ENCODE measurements around the gene CHST11.

CHST11 gene

GRCh38 chr12:104641862-104642261 lies 185.1 kb downstream of the CHST11 start (continued):
- no peak for TF ChIP-seq ZNF518A (tag by site-specific recombination; conservative IDR thresholded peaks at IDR 0.05; ENCODE audit: low read depth)
- no peak for TF ChIP-seq ZNF48 (tag by site-specific recombination; IDR thresholded peaks at IDR 0.05)
- no peak for TF ChIP-seq SETDB1 (IDR thresholded peaks at IDR 0.05; ENCODE audit: insufficient read length, low read length)
- no peak for TF ChIP-seq ZNF223 (tag by site-specific recombination; IDR thresholded peaks at IDR 0.05)
- no peak for TF ChIP-seq GLI2 (tag by site-specific recombination; IDR thresholded peaks at IDR 0.05; ENCODE audit: borderline replicate concordance, low read depth)
- TF ChIP-seq KLF16 (tag by site-specific recombination; IDR thresholded peaks at IDR 0.05) = no peak
- TF ChIP-seq ZFP3 (tag by site-specific recombination; IDR thresholded peaks at IDR 0.05; ENCODE audit: low read depth) = no peak
- no peak for TF ChIP-seq ZNF221 (tag by site-specific recombination; IDR thresholded peaks at IDR 0.05; ENCODE audit: borderline replicate concordance)

DNA sequence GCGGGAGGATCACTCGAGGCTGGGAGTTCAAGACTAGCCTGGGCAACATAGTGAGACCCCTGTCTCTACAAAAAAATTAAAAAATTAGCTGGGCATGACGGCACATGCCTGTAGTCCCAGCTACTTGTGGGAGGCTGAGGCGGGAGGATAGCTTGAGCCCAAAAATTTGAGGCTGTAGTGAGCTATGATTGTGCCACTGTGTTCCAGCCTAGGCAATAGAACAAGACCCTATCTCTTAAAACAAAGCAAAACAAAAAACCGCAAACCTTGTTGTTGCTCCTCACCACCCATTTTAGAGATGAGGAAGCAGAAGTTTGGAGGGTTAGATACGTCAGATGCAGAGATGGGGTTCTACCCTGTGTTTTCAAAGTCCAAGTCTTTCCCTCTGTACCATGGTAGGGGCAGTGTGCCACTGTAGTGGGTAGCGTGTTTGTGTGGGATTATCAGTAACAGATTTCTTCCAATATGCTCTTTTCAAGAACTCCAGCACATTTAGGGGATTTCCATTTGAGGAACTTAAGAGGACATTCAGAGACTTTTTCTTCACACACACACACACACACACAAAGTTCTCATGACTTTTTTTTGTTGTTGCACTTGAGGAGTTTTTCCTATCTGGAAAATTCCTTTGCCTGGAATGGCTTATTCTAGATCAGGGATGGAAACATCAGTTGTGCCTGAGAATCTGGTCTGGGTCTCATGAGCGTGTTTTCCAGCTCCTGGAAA lies 186.5 kb downstream of the CHST11 start:
- TF ChIP-seq ZNF514 (tag by site-specific recombination; IDR thresholded peaks at IDR 0.05) (no peak), ZNF121 (tag by site-specific recombination; IDR thresholded peaks at IDR 0.05) (peak; percentile 57; the same call in 1 of the 2 replicates)
- no peak overlapping the region for H3K4me3 ChIP-seq (ENCODE audit: low read depth, low read length)
- H3K4me1 ChIP-seq (ENCODE audit: control insufficient read depth, insufficient read depth, low read length) = no peaks in the 10 kb centered on the region
- H3K9me3 ChIP-seq (ENCODE audit: control insufficient read depth, insufficient read depth, low read depth, low read length) = no peaks in the 10 kb centered on the region
- H3K27ac ChIP-seq (ENCODE audit: extremely low read depth, low read depth, low read length) = no peak overlapping the region
- CTCF ChIA-PET = no interaction called here
- POLR2A ChIA-PET = no interaction called here
- H3K36me3 ChIP-seq (ENCODE audit: control insufficient read depth in 2 of 2, insufficient read depth in 1 of 2, low read length in 2 of 2) = no peaks in the 10 kb centered on the region

DNA sequence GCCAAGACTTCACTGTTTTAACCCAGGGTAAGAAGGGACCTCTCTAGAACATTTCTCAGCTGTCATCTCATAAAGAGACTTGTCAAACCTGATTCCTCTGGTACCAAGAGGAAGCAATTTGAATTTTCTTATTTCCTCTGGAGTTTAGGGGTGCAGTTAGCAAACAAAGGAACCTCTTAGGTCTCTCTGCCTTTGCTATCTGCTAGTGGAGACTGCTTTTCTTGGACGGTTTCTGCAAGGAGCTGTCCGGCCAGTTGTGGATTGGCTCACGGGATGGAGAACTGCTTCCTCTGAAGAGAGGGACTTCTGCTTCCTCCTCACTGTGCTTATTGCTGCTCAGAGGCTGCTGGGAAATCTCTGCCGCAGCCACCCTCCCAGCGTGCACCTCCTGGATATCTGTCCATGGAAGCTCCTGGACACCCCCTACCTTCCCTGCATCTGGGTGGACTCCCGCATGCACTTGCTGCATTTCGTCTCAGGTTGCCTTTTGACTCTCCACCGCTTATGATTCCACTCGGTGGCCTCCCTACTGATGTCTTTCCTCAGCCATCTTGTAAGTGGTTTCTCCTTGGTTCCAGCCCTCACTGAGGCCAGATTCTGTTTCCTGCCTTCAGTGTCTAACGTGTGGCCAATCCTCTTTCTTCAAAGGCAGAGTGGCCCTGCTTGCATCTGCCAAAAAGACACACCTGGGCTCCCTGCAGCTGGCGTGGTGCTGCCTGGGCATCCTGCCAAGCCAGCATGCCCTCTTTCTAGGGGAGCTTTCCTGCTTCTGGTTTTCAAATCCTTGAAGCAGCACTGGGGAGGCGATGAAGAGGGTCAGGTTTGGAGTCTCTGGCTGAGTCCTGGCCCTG lies 187.3 kb downstream of the CHST11 start:
- ChIA-PET POLR2A (no interaction called here), CTCF (no interaction called here)
- H3K4me3 ChIP-seq (ENCODE audit: low read depth, low read length) = no peak overlapping the region
- H3K4me1 ChIP-seq (ENCODE audit: control insufficient read depth, insufficient read depth, low read length) = no peaks in the 10 kb centered on the region
- H3K27ac ChIP-seq (ENCODE audit: extremely low read depth, low read depth, low read length) = no peak overlapping the region
- H3K9me3 ChIP-seq (ENCODE audit: control insufficient read depth, insufficient read depth, low read depth, low read length) = no peaks in the 10 kb centered on the region
- no peaks in the 10 kb centered on the region for H3K36me3 ChIP-seq (ENCODE audit: control insufficient read depth in 2 of 2, insufficient read depth in 1 of 2, low read length in 2 of 2)
- TF ChIP-seq FEZF1 (tag by site-specific recombination; IDR thresholded peaks at IDR 0.05) (peak; percentile 55; the same call in 1 of the 2 replicates), KLF16 (tag by site-specific recombination; IDR thresholded peaks at IDR 0.05) (no peak), ZNF140 (tag by site-specific recombination; IDR thresholded peaks at IDR 0.05) (no peak), PRDM1 (tag by site-specific recombination; IDR thresholded peaks at IDR 0.05) (no peak), ZNF391 (tag by site-specific recombination; IDR thresholded peaks at IDR 0.05; ENCODE audit: borderline replicate concordance, low read depth) (no peak), OSR2 (tag by site-specific recombination; IDR thresholded peaks at IDR 0.05) (no peak), GLIS1 (tag by site-specific recombination; IDR thresholded peaks at IDR 0.05) (peak; percentile 48; the same call in 1 of the 2 replicates), ZNF645 (tag by site-specific recombination; IDR thresholded peaks at IDR 0.05) (no peak), ZNF544 (tag by site-specific recombination; IDR thresholded peaks at IDR 0.05) (no peak), ZNF274 (IDR thresholded peaks at IDR 0.05; ENCODE audit: low read length) (no peak), ZNF274 (tag by site-specific recombination; IDR thresholded peaks at IDR 0.05; ENCODE audit: borderline replicate concordance) (no peak), ZNF174 (tag by site-specific recombination; IDR thresholded peaks at IDR 0.05) (no peak)
- TF ChIP-seq, protein P1, sequence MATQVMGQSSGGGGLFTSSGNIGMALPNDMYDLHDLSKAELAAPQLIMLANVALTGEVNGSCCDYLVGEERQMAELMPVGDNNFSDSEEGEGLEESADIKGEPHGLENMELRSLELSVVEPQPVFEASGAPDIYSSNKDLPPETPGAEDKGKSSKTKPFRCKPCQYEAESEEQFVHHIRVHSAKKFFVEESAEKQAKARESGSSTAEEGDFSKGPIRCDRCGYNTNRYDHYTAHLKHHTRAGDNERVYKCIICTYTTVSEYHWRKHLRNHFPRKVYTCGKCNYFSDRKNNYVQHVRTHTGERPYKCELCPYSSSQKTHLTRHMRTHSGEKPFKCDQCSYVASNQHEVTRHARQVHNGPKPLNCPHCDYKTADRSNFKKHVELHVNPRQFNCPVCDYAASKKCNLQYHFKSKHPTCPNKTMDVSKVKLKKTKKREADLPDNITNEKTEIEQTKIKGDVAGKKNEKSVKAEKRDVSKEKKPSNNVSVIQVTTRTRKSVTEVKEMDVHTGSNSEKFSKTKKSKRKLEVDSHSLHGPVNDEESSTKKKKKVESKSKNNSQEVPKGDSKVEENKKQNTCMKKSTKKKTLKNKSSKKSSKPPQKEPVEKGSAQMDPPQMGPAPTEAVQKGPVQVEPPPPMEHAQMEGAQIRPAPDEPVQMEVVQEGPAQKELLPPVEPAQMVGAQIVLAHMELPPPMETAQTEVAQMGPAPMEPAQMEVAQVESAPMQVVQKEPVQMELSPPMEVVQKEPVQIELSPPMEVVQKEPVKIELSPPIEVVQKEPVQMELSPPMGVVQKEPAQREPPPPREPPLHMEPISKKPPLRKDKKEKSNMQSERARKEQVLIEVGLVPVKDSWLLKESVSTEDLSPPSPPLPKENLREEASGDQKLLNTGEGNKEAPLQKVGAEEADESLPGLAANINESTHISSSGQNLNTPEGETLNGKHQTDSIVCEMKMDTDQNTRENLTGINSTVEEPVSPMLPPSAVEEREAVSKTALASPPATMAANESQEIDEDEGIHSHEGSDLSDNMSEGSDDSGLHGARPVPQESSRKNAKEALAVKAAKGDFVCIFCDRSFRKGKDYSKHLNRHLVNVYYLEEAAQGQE (tag by site-specific recombination; IDR thresholded peaks at IDR 0.05) = peak; percentile 57; the same call in 1 of the 2 replicates

All from HEK293 (cell line).